Ishikawa (cell line): ENCODE data around the gene RRP36.

ENCODE experiments used
- CEBPB ChIP-seq: IDR thresholded peaks from 2 replicates; pipeline ENCODE4 v1.6.1; 2012
- CREB1 ChIP-seq: IDR thresholded peaks from 2 replicates; pipeline ENCODE4 v1.6.1; 2012; ENCODE audit warnings: low read depth
- EP300 ChIP-seq: IDR thresholded peaks from 2 replicates; pipeline ENCODE4 v1.6.1; 2012; ENCODE audit warnings: borderline replicate concordance
- FOXM1 ChIP-seq: IDR thresholded peaks from 2 replicates; pipeline ENCODE4 v1.6.1; 2012; ENCODE audit warnings: low read depth, borderline replicate concordance
- RAD21 ChIP-seq: IDR thresholded peaks from 2 replicates; pipeline ENCODE4 v1.6.1; 2012; ENCODE audit warnings: low read depth
- REST ChIP-seq: IDR thresholded peaks from 2 replicates; pipeline ENCODE4 v1.6.1; 2012; ENCODE audit warnings: low read depth, mild to moderate bottlenecking
- TCF12 ChIP-seq: IDR thresholded peaks from 2 replicates; pipeline ENCODE4 v1.6.1; 2012; ENCODE audit warnings: low read depth
- TEAD4 ChIP-seq: IDR thresholded peaks from 2 replicates; pipeline ENCODE4 v1.6.1; 2012
- YY1 ChIP-seq: IDR thresholded peaks from 2 replicates; pipeline ENCODE4 v1.6.1; 2012; ENCODE audit warnings: low read depth
- ZBTB7A ChIP-seq: IDR thresholded peaks from 2 replicates; pipeline ENCODE4 v1.6.1; 2012; ENCODE audit warnings: low read depth
- TF ChIP-seq, protein P1 (sequence below): IDR thresholded peaks from 2 replicates; pipeline ENCODE4 v1.6.1; 2012
- TF ChIP-seq, protein P2 (sequence below): IDR thresholded peaks from 2 replicates; pipeline ENCODE4 v1.6.1; 2012

RRP36 gene

GRCh38 chr6:43078691-43079090 is 57.3 kb downstream of the RRP36 start:
- no peak for TF ChIP-seq REST
- no peak for TF ChIP-seq TEAD4
- no peak for TF ChIP-seq CEBPB
- TF ChIP-seq YY1 = no peak
- no peak for TF ChIP-seq RAD21
- TF ChIP-seq ZBTB7A = no peak
- TF ChIP-seq, protein P1, sequence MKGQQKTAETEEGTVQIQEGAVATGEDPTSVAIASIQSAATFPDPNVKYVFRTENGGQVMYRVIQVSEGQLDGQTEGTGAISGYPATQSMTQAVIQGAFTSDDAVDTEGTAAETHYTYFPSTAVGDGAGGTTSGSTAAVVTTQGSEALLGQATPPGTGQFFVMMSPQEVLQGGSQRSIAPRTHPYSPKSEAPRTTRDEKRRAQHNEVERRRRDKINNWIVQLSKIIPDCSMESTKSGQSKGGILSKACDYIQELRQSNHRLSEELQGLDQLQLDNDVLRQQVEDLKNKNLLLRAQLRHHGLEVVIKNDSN = no peak
- no peak for TF ChIP-seq TCF12
- no peak for TF ChIP-seq CREB1
- no peak for TF ChIP-seq EP300
- TF ChIP-seq, protein P2, sequence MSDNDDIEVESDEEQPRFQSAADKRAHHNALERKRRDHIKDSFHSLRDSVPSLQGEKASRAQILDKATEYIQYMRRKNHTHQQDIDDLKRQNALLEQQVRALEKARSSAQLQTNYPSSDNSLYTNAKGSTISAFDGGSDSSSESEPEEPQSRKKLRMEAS = no peak
- no peak for TF ChIP-seq FOXM1
